HEK293 (cell line): ENCODE data around the gene ACTA2.

Experiments used
- ATF2 ChIP-seq: fragments of 450-650 bp; formaldehyde crosslinking; IDR thresholded peaks from 2 replicates; pipeline ENCODE4 v1.5.1; 2016; ENCODE audit warnings: missing biosample characterization, missing genetic modification characterization, low read depth
- CTCF ChIP-seq: fragments of 450-650 bp; formaldehyde crosslinking; IDR thresholded peaks from 2 replicates; pipeline ENCODE4 v1.5.1; 2016; ENCODE audit warnings: missing biosample characterization, missing genetic modification characterization
- IKZF3 ChIP-seq: fragments of 450-650 bp; IDR thresholded peaks from 2 replicates; pipeline ENCODE4 v1.5.0; 2018; ENCODE audit warnings: missing biosample characterization, mild to moderate bottlenecking, missing genetic modification characterization, moderate library complexity
- KLF1 ChIP-seq: fragments of 450-650 bp; formaldehyde crosslinking; IDR thresholded peaks from 2 replicates; pipeline ENCODE4 v1.5.1; 2016; ENCODE audit warnings: missing biosample characterization, missing genetic modification characterization
- OSR2 ChIP-seq: fragments of 450-650 bp; formaldehyde crosslinking; IDR thresholded peaks from 2 replicates; pipeline ENCODE4 v1.5.1; 2016; ENCODE audit warnings: missing biosample characterization, missing genetic modification characterization
- REST ChIP-seq: fragments of 450-650 bp; formaldehyde crosslinking; IDR thresholded peaks from 2 replicates; pipeline ENCODE4 v1.5.1; 2016; ENCODE audit warnings: missing biosample characterization, missing genetic modification characterization
- ZBTB8A ChIP-seq: fragments of 450-650 bp; formaldehyde crosslinking; IDR thresholded peaks from 2 replicates; pipeline ENCODE4 v1.5.1; 2016; ENCODE audit warnings: missing biosample characterization, missing genetic modification characterization
- ZNF114 ChIP-seq: fragments of 450-650 bp; formaldehyde crosslinking; IDR thresholded peaks from 2 replicates; pipeline ENCODE4 v1.5.0; 2017; ENCODE audit warnings: missing biosample characterization, missing genetic modification characterization
- ZNF121 ChIP-seq: fragments of 450-650 bp; formaldehyde crosslinking; IDR thresholded peaks from 2 replicates; pipeline ENCODE4 v1.5.1; 2016; ENCODE audit warnings: missing biosample characterization, missing genetic modification characterization
- ZNF202 ChIP-seq: fragments of 450-650 bp; formaldehyde crosslinking; IDR thresholded peaks from 2 replicates; pipeline ENCODE4 v1.5.1; 2016; ENCODE audit warnings: missing biosample characterization, missing genetic modification characterization, borderline replicate concordance
- ZNF501 ChIP-seq: fragments of 450-650 bp; formaldehyde crosslinking; IDR thresholded peaks from 2 replicates; pipeline ENCODE4 v1.5.1; 2016; ENCODE audit warnings: missing biosample characterization, missing genetic modification characterization
- ZNF549 ChIP-seq: fragments of 450-650 bp; IDR thresholded peaks from 2 replicates; pipeline ENCODE4 v1.5.1; 2018; ENCODE audit warnings: missing biosample characterization, missing genetic modification characterization, mild to moderate bottlenecking, inconsistent platforms, moderate library complexity
- ZNF654 ChIP-seq: fragments of 450-650 bp; formaldehyde crosslinking; IDR thresholded peaks from 2 replicates; pipeline ENCODE4 v1.5.1; 2016; ENCODE audit warnings: low read depth, missing biosample characterization, missing genetic modification characterization
- ZNF692 ChIP-seq: fragments of 450-650 bp; formaldehyde crosslinking; IDR thresholded peaks from 2 replicates; pipeline ENCODE4 v1.5.1; 2016; ENCODE audit warnings: missing biosample characterization, missing genetic modification characterization

GRCh38 chr10:88918191-88918905, 34.2 kb downstream of the ACTA2 start:
- no peak for TF ChIP-seq REST
- no peak for TF ChIP-seq ZNF549 (tag by site-specific recombination)
- no peak for TF ChIP-seq CTCF (tag by site-specific recombination)
- TF ChIP-seq ZNF202: no peak
- no peak for TF ChIP-seq ZNF692 (tag by site-specific recombination)
- no peak for TF ChIP-seq ZNF114 (tag by site-specific recombination)
- no peak for TF ChIP-seq OSR2 (tag by site-specific recombination)
- no peak for TF ChIP-seq KLF1
- TF ChIP-seq ZNF654 (tag by site-specific recombination): no peak
- no peak for TF ChIP-seq IKZF3 (tag by site-specific recombination)
- no peak for TF ChIP-seq ATF2
- no peak for TF ChIP-seq ZNF121 (tag by site-specific recombination)
- TF ChIP-seq ZNF501 (tag by site-specific recombination): no peak
- TF ChIP-seq ZBTB8A (tag by site-specific recombination): no peak
